Mucosa of stomach (tissue), 1 donor: ENCODE results near the gene AFG3L2.

Experiments
- H3K27me3 ChIP-seq: one replicate; pipeline ENCODE4 v1.7.0; 2013; ENCODE audit warnings: mild to moderate bottlenecking, low read length; ENCODE audit not compliant: control insufficient read depth, insufficient read depth
- H3K36me3 ChIP-seq: one replicate; pipeline ENCODE4 v1.7.0; 2013; ENCODE audit warnings: low read length; ENCODE audit not compliant: control insufficient read depth, insufficient read depth
- H3K4me1 ChIP-seq: one replicate; pipeline ENCODE4 v1.7.0; 2013; ENCODE audit warnings: mild to moderate bottlenecking, low read length; ENCODE audit not compliant: control insufficient read depth, insufficient read depth
- H3K4me3 ChIP-seq: one replicate; pipeline ENCODE4 v1.7.0; 2013; ENCODE audit warnings: low read length
- H3K9ac ChIP-seq: one replicate; pipeline ENCODE4 v1.7.0; 2013; ENCODE audit warnings: mild to moderate bottlenecking, low read length, moderate library complexity
- H3K9me3 ChIP-seq: one replicate; pipeline ENCODE4 v1.7.0; 2013; ENCODE audit warnings: mild to moderate bottlenecking, low read length, moderate library complexity; ENCODE audit not compliant: control insufficient read depth
- donor health status: Pancreatic carcinoma.

The AFG3L2 gene

GRCh38 chr18:12313530-12314245 lies 63.3 kb downstream of the AFG3L2 start:
- Histone ChIP-seq H3K9me3 (no peaks in the 10 kb centered on the region), H3K27me3 (peaks cover 11% of the 10 kb centered on the region), H3K4me1 (peaks cover 22% of the 10 kb centered on the region), H3K9ac (no peak overlapping the region), H3K36me3 (no peaks in the 10 kb centered on the region), H3K4me3 (no peak overlapping the region)

- no peaks in the 10 kb centered on the region for H3K9me3 ChIP-seq
- H3K4me3 ChIP-seq = no peak overlapping the region
- H3K9ac ChIP-seq = no peak overlapping the region
- H3K4me1 ChIP-seq = peaks cover 18% of the 10 kb centered on the region
- H3K27me3 ChIP-seq = peaks cover 15% of the 10 kb centered on the region
- no peaks in the 10 kb centered on the region for H3K36me3 ChIP-seq
Observed at GRCh38 chr18:12312976-12313375, 64.1 kb downstream of the AFG3L2 start.

- Histone ChIP-seq H3K4me3 (no peak overlapping the region), H3K27me3 (peaks cover 35% of the 10 kb centered on the region), H3K36me3 (no peaks in the 10 kb centered on the region), H3K9me3 (no peaks in the 10 kb centered on the region), H3K9ac (no peak overlapping the region), H3K4me1 (peaks cover 14% of the 10 kb centered on the region)
Observed at GRCh38 chr18:12310762-12311161, 66.3 kb downstream of the AFG3L2 start.

GRCh38 chr18:12309683-12310198 lies 67.3 kb downstream of the AFG3L2 start:
- Histone ChIP-seq H3K4me1 (peaks cover 18% of the 10 kb centered on the region), H3K9me3 (no peaks in the 10 kb centered on the region), H3K4me3 (no peak overlapping the region), H3K36me3 (no peaks in the 10 kb centered on the region), H3K9ac (no peak overlapping the region), H3K27me3 (peaks cover 37% of the 10 kb centered on the region)

GRCh38 chr18:12308386-12309100 lies 68.5 kb downstream of the AFG3L2 start:
- Histone ChIP-seq H3K27me3 (peaks cover 37% of the 10 kb centered on the region), H3K4me1 (peaks cover 13% of the 10 kb centered on the region), H3K9me3 (no peaks in the 10 kb centered on the region), H3K36me3 (no peaks in the 10 kb centered on the region), H3K9ac (peak overlapping the region; percentile 48), H3K4me3 (peak overlapping the region; percentile 19)

GRCh38 chr18:12307701-12308385 lies 69.2 kb downstream of the AFG3L2 start, which contains the start of gene TUBB6:
Gene TUBB6, plus strand, starts transcription at chr18:12308241. Its CDS starts 52 bp downstream, at chr18:12308293.
- H3K27me3 ChIP-seq = peaks cover 37% of the 10 kb centered on the region
- H3K9me3 ChIP-seq = no peaks in the 10 kb centered on the region
- H3K36me3 ChIP-seq = no peaks in the 10 kb centered on the region
- H3K4me1 ChIP-seq = peaks cover 9% of the 10 kb centered on the region
- peak within 1 kb of the TSS; percentile 19 for H3K4me3 ChIP-seq
- peak within 1 kb of the TSS; percentile 48 for H3K9ac ChIP-seq

GRCh38 chr18:12306752-12307700 lies 70.0 kb downstream of the AFG3L2 start:
- peaks cover 9% of the 10 kb centered on the region for H3K4me1 ChIP-seq
- H3K4me3 ChIP-seq = no peak overlapping the region
- H3K9me3 ChIP-seq = no peaks in the 10 kb centered on the region
- no peaks in the 10 kb centered on the region for H3K36me3 ChIP-seq
- peaks cover 37% of the 10 kb centered on the region for H3K27me3 ChIP-seq
- H3K9ac ChIP-seq = peak overlapping the region; percentile 10

- H3K4me1 ChIP-seq = peaks cover 9% of the 10 kb centered on the region
- no peak overlapping the region for H3K9ac ChIP-seq
- H3K9me3 ChIP-seq = no peaks in the 10 kb centered on the region
- H3K36me3 ChIP-seq = no peaks in the 10 kb centered on the region
- H3K27me3 ChIP-seq = peaks cover 37% of the 10 kb centered on the region
- no peak overlapping the region for H3K4me3 ChIP-seq
Observed at GRCh38 chr18:12305930-12306629, 70.9 kb downstream of the AFG3L2 start.

- Histone ChIP-seq H3K9ac (no peak overlapping the region), H3K4me3 (no peak overlapping the region), H3K4me1 (peaks cover 9% of the 10 kb centered on the region), H3K36me3 (no peaks in the 10 kb centered on the region), H3K27me3 (peaks cover 37% of the 10 kb centered on the region), H3K9me3 (no peaks in the 10 kb centered on the region)
Observed at GRCh38 chr18:12305211-12305610, 71.8 kb downstream of the AFG3L2 start.

- no peaks in the 10 kb centered on the region for H3K9me3 ChIP-seq
- no peak overlapping the region for H3K4me3 ChIP-seq
- peaks cover 9% of the 10 kb centered on the region for H3K4me1 ChIP-seq
- H3K27me3 ChIP-seq = peaks cover 34% of the 10 kb centered on the region
- H3K9ac ChIP-seq = no peak overlapping the region
- H3K36me3 ChIP-seq = no peaks in the 10 kb centered on the region
Observed at GRCh38 chr18:12304351-12305210, 72.4 kb downstream of the AFG3L2 start.
